Measurements from ENCODE around the gene TBATA.

TBATA gene

DNA sequence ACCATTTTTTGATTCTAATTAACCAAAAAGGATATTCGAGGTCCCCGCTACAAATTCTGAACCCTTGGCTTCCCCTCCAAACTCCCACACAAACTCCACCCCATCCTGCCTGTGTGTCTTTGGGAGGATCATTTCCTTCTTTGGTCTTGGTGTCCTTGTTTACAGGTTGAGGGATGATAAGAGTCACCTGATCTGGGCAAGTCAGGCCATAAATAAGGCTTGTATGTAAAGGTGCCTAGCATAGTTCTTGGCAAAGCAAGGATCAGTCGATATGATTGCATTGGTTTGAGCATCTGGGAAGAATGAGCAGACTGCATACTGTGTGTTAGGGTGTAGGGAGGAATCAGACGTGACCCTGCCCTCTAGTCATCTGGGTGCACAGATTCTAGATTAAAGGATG is 28.9 kb upstream of the TBATA start:
- H4K20me1 ChIP-seq, result peaks cover 0 to 28% (median 13%) of the 10 kb centered on the region in 11 experiments; a peak in 14 of 22 replicates
- peaks cover 0 to 24% (median 12%) of the 10 kb centered on the region in 11 experiments; a peak in 18 of 22 replicates for H3K36me3 ChIP-seq
- no peak overlapping the region for H3K27ac ChIP-seq
- H3K9ac ChIP-seq, result no peak overlapping the region
- peaks cover 10 to 50% (median 31%) of the 10 kb centered on the region in 10 experiments for H3K4me1 ChIP-seq
- no peak overlapping the region for H3K4me3 ChIP-seq
- peaks cover 0 to 8% (median 0%) of the 10 kb centered on the region in 11 experiments; a peak in 2 of 22 replicates for H3K9me3 ChIP-seq (replicated peaks in 1 of 11)
- no peak for TF ChIP-seq Cebpa-rat (IDR thresholded peaks at IDR 0.05)
- peaks cover 0 to 3% (median 0%) of the 10 kb centered on the region in 11 experiments; a peak in 1 of 22 replicates for H3K27me3 ChIP-seq
- 0 out of 22 replicates have a peak overlapping the region, but pooled peaks of 2 of the 11 experiments have one; percentile 8 for H3K4me2 ChIP-seq

- no peak overlapping the region for H3K9ac ChIP-seq
- H3K4me2 ChIP-seq, result no peak overlapping the region; a peak in 1 of 22 replicates
- H3K4me3 ChIP-seq, result no peak overlapping the region
- no peak overlapping the region for H3K27ac ChIP-seq
- H3K9me3 ChIP-seq (replicated peaks in 1 of 11), result peaks cover 0 to 8% (median 0%) of the 10 kb centered on the region in 11 experiments; a peak in 2 of 22 replicates
- peaks cover 0 to 17% (median 6%) of the 10 kb centered on the region in 11 experiments; a peak in 12 of 22 replicates for H4K20me1 ChIP-seq
- peaks cover 9 to 59% (median 38%) of the 10 kb centered on the region in 10 experiments for H3K4me1 ChIP-seq
- H3K27me3 ChIP-seq, result no peaks in the 10 kb centered on the region
- no peak for TF ChIP-seq Cebpa-rat (IDR thresholded peaks at IDR 0.05)
- H3K36me3 ChIP-seq, result peaks cover 0 to 10% (median 2%) of the 10 kb centered on the region in 11 experiments; a peak in 12 of 22 replicates
Observed at GRCh38 chr10:70812814-70813213, 27.6 kb upstream of the TBATA start.

GRCh38 chr10:70811881-70812280 is 26.7 kb upstream of the TBATA start:
- no peak for TF ChIP-seq Cebpa-rat (IDR thresholded peaks at IDR 0.05)
- Histone ChIP-seq H4K20me1 (peaks cover 0 to 7% (median 0%) of the 10 kb centered on the region in 11 experiments; a peak in 7 of 22 replicates), H3K9ac (no peak overlapping the region), H3K4me3 (no peak overlapping the region), H3K9me3 (replicated peaks in 1 of 11) (peaks cover 0 to 8% (median 0%) of the 10 kb centered on the region in 11 experiments; a peak in 2 of 22 replicates), H3K27ac (no peak overlapping the region), H3K36me3 (0 out of 22 replicates have a peak, but pooled peaks cover 0 to 1% (median 0%) of the 10 kb centered on the region in 11 experiments), H3K4me2 (no peak overlapping the region), H3K4me1 (peaks cover 9 to 60% (median 35%) of the 10 kb centered on the region in 10 experiments; a peak in 18 of 20 replicates), H3K27me3 (no peaks in the 10 kb centered on the region)

DNA sequence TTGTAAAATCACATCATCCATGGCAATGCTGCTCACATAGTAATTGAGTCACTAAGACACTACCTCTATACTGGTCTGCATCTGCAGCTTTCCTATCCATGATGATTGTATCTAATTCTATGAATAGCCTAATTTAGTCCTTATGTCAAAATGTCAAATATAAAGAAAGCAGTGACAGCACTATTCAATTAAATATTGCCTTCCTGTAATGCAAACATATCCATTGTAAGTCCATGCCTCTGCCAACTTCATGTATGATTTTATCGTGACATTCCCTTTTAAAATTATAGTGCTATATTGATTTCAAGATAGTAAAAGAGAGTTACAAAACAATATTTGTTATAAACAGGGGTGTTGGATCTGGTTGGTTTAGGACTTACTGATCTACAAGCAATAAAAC is 25.8 kb upstream of the TBATA start:
- Histone ChIP-seq H3K27me3 (no peaks in the 10 kb centered on the region), H3K4me2 (no peak overlapping the region), H3K4me1 (peaks cover 6 to 58% (median 32%) of the 10 kb centered on the region in 10 experiments; a peak in 18 of 20 replicates), H3K36me3 (no peaks in the 10 kb centered on the region), H3K4me3 (no peak overlapping the region), H4K20me1 (no peaks in the 10 kb centered on the region), H3K9me3 (replicated peaks in 1 of 11) (peaks cover 0 to 14% (median 0%) of the 10 kb centered on the region in 11 experiments; a peak in 3 of 22 replicates), H3K27ac (no peak overlapping the region), H3K9ac (no peak overlapping the region)
- TF ChIP-seq Cebpa-rat (IDR thresholded peaks at IDR 0.05), result no peak

DNA sequence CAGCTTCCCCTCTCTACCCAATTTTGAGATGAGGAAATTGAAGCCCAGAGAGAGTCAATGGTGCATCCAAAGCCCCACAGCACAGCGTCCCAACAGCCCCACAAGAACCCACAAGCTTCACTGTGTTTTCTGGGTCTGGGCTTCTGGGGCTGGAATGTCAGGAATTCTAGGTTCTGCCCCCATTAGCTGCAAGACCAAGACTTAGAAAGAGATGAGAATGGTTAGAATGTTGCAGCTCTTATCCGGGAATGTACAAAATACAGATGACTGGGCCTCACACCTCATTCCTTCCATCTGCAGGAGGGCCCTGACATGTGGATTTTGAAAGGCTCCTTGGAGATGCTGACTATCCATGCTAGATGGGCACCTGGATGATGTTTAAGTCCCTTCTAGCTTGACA is 24.5 kb upstream of the TBATA start:
- Histone ChIP-seq H3K4me1 (peaks cover 6 to 51% (median 31%) of the 10 kb centered on the region in 10 experiments; a peak in 18 of 20 replicates), H3K4me2 (peak overlapping the region in 9 of 11 experiments; percentile 27 to 63 (median 55); a peak in 18 of 22 replicates), H3K27me3 (no peaks in the 10 kb centered on the region), H4K20me1 (no peaks in the 10 kb centered on the region), H3K27ac (peak overlapping the region in 2 of 11 experiments; percentile 36 to 44; a peak in 1 of 22 replicates), H3K9ac (no peak overlapping the region), H3K9me3 (replicated peaks in 1 of 11) (peaks cover 0 to 14% (median 0%) of the 10 kb centered on the region in 11 experiments; a peak in 3 of 22 replicates), H3K4me3 (no peak overlapping the region), H3K36me3 (no peaks in the 10 kb centered on the region)
- TF ChIP-seq Cebpa-rat (IDR thresholded peaks at IDR 0.05), result no peak

- H3K4me3 ChIP-seq, result no peak overlapping the region
- no peaks in the 10 kb centered on the region for H3K36me3 ChIP-seq
- H3K27ac ChIP-seq, result peak overlapping the region in 4 of 11 experiments; percentile 31 to 46 (median 40); a peak in 4 of 22 replicates
- no peaks in the 10 kb centered on the region for H4K20me1 ChIP-seq
- TF ChIP-seq Cebpa-rat (IDR thresholded peaks at IDR 0.05), result no peak
- H3K9ac ChIP-seq, result no peak overlapping the region
- no peaks in the 10 kb centered on the region for H3K27me3 ChIP-seq
- peaks cover 6 to 49% (median 30%) of the 10 kb centered on the region in 10 experiments; a peak in 18 of 20 replicates for H3K4me1 ChIP-seq
- H3K9me3 ChIP-seq (replicated peaks in 1 of 11), result peaks cover 0 to 14% (median 0%) of the 10 kb centered on the region in 11 experiments; a peak in 3 of 22 replicates
- peak overlapping the region in 9 of 11 experiments; percentile 27 to 63 (median 55); a peak in 18 of 22 replicates for H3K4me2 ChIP-seq
Observed at GRCh38 chr10:70809011-70809611, 23.9 kb upstream of the TBATA start.

DNA sequence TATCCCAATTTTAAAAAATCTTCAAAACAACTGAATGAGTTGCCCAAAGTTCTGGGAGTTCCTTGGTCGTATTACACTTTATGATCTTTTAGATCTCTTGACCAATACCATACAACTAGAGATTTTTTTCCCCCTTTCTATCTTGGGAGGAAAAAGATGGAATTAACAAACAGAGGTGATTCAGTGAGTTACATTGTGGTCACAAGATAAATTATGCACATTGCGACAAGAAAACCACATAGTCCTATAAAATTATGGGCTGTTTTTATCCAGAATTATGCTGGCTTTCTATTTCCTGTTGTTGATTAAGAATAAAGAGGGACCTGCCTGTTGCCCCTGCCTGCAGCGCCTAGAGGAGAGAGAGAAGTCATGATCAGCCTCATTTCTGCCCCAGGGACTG is 22.4 kb upstream of the TBATA start:
- H3K9me3 ChIP-seq (replicated peaks in 1 of 11), result peaks cover 0 to 13% (median 0%) of the 10 kb centered on the region in 11 experiments; a peak in 3 of 22 replicates
- peak overlapping the region in 8 of 11 experiments; percentile 2 to 65 (median 36); a peak in 14 of 22 replicates for H3K4me2 ChIP-seq
- H3K27me3 ChIP-seq, result no peaks in the 10 kb centered on the region
- no peak overlapping the region for H3K4me3 ChIP-seq
- no peak overlapping the region for H3K9ac ChIP-seq
- TF ChIP-seq Cebpa-rat (IDR thresholded peaks at IDR 0.05), result no peak
- H4K20me1 ChIP-seq, result no peaks in the 10 kb centered on the region
- peaks cover 6 to 45% (median 29%) of the 10 kb centered on the region in 10 experiments; a peak in 18 of 20 replicates for H3K4me1 ChIP-seq
- no peaks in the 10 kb centered on the region for H3K36me3 ChIP-seq
- H3K27ac ChIP-seq, result peak overlapping the region in 1 of 11 experiments; percentile 20; a peak in 1 of 22 replicates

- no peak for TF ChIP-seq Cebpa-rat (IDR thresholded peaks at IDR 0.05)
- Histone ChIP-seq H3K36me3 (no peaks in the 10 kb centered on the region), H3K4me3 (no peak overlapping the region), H3K4me2 (peak overlapping the region in 5 of 11 experiments; percentile 28 to 65 (median 63); a peak in 5 of 22 replicates), H3K9me3 (replicated peaks in 1 of 11) (peaks cover 0 to 8% (median 0%) of the 10 kb centered on the region in 11 experiments; a peak in 1 of 22 replicates), H3K27ac (no peak overlapping the region), H4K20me1 (no peaks in the 10 kb centered on the region), H3K9ac (no peak overlapping the region), H3K4me1 (peaks cover 6 to 40% (median 29%) of the 10 kb centered on the region in 10 experiments; a peak in 18 of 20 replicates), H3K27me3 (no peaks in the 10 kb centered on the region)
Observed at GRCh38 chr10:70806841-70807240, 21.7 kb upstream of the TBATA start.
